Measurements from ENCODE around the gene B4GALT3.
"Not testable (repeated sequence)": the region's sequence is repeated elsewhere in the genome, so short reads cannot be mapped to it uniquely, and the experiment has no call there.

B4GALT3 gene

DNA sequence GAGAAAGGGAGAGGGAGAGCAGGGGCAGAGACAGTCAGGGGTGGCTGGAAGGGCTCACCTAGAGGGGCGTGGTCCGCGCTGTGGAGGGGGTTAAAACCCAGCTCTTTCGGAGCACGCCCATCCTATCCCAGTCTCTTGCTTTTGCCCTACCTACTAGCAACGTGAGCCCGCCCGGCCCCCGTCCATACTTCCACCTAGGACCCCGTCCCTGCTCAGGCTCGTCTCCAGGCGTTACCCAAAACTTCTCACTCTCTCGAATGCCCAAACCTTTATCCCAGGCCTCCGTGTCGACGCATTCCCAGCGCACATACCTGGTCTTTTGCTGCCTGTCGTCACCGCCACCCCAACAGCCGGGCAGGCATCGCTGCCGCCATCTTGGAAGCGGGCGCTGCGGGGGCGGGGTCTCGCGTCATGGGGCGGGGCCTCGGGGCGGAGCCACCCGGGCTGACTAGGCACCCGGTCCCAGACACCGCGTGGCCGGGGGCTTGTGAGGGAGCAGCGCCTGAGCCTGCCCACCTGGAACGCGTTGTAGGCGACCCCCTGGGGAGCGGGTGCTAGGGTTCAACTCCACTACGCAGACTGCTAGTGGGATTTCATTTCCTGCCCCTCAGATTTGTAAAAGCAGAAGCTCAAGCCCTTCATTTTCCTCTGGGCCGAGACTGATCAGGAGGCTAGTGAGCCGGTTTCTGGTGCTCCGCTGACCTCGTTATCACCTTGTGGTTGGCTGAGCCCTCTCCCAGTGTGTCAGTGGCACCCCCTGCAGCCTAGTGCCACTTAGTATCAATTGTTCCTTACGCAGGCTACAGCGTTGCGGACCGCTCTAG, at the start of gene B4GALT3:
Gene B4GALT3 (minus strand): TSS at position 396 of the 824 bp plus-strand sequence. CDS start 1,447 bp downstream, outside the sequence.
- peak; percentile 89 to 97 for DNase-seq (ENCODE audit: low read depth in 2 of 2, low spot score in 1 of 2)

DNA sequence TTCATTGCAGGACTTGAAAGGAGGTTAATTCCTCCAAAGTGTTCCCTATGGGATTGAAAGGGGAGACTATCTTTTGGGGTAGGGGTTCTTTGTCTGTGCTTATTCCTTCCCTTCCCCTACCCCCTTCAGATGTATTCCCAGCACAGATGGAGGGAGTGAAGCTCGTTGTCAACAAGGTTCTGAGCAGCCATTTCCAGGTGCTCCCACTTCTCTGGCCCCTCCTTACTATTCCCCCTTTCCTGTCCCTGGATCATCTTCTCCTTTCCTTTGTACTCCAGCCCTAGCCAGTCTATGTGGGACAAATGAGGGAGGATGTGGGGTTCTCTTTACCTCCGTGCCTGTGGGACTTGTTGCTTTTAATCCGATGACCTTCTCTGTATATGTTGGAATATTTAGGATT, 49.5 kb upstream of the B4GALT3 start:
- no peak for DNase-seq (ENCODE audit: low read depth in 2 of 2, low spot score in 1 of 2)

DNA sequence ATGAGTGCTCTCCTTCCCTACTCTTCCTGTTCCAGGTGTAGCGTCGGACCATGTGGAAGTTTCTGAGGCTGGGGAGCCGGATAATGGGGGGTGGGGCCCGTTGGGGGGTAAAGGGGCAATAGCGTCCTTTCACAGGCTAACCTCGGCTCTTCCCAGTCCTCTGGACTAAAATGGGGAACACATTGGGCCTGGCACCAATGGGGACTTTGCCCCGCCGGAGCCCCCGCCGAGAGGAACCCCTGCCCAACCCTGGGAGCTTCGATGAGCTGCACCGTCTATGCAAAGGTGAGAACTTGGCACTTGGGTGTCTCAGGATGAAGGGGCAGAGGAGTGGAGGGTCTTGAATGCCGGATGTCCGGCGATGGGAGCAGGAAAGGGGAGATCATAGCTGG, 49.0 kb upstream of the B4GALT3 start:
- DNase-seq (ENCODE audit: low read depth in 2 of 2, low spot score in 1 of 2), result no peak

DNA sequence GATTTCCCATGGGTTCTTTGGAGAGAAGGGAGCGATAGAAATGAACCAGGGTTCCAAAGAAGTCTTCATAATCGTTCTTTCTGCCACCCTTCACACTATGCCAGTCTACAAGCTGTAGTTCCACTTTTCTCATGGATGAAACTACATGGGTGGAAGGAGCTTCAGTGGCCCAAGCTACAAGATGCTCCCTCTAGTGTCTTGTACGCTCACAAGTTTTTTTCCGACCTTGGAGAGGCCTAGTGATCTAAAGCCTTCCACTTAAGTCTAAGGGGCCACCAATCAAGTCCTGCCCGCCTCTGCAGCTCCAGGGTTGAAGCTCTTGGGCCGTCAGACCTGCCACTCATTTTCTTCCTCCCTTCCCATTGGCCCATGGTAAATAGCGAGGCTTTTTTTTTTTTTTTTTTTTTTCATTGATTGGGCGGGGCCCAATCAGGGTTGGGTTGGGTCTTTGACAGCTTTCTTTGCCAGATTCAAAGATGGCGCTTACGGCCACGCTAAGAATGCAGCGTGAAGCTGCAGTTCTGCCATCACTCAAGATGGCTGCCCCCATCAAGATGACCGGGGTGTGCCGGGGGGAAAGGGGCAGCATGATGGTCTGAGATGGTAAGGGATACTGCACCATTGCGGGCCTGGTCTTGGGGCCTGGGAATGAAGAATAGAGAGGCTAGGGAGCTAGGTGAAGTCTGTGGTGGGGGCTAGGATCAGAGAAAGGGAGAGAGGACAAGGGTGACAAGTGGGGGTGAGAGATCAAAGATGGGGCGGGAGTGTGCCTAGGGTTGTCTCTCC, 48.4 kb upstream of the B4GALT3 start, which contains the start of gene TOMM40L:
Gene TOMM40L (plus strand): TSS at position 527 of the 786 bp plus-strand sequence. CDS start 430 bp downstream, outside the sequence.
- peak; percentile 71 to 86 for DNase-seq (ENCODE audit: low read depth in 2 of 2, low spot score in 1 of 2)

DNA sequence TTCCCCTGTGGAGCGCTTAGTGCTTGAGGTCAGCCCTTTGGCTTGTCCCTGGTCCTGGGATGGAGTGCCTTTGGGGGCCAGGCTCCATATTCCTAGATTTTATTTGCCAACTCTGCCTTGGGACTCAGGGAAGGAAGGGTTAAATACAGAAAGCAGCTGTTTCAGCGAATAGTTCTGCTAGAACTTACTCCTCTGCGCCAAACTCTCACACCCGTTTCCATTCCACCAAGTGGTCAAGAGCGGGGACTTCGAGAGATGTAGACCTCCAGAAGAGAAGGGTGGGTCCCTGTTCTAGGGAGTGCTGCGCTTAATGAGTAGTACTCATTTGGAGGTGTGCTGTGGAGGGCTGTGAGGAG, 47.8 kb upstream of the B4GALT3 start:
- DNase-seq (ENCODE audit: low read depth in 2 of 2, low spot score in 1 of 2), result no peak

DNA sequence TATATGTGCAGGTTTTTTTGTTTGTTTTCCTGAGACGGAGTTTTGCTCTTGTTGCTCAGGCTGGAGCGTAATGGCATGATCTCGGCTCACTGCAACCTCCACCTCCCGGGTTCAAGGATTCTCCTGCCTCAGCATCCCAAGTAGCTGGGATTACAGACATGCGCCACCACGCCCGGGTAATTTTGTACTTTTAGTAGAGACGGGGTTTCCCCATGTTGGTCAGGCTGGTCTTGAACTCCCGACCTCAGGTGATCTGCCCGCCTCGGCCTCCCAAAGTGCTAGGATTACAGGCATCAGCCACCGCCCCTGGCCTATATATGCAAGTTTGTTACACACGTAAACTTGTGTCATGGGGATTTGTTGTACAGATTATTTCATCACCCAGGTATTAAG, 47.4 kb upstream of the B4GALT3 start:
- not testable (repeated sequence) for DNase-seq (ENCODE audit: low read depth in 2 of 2, low spot score in 1 of 2)

DNA sequence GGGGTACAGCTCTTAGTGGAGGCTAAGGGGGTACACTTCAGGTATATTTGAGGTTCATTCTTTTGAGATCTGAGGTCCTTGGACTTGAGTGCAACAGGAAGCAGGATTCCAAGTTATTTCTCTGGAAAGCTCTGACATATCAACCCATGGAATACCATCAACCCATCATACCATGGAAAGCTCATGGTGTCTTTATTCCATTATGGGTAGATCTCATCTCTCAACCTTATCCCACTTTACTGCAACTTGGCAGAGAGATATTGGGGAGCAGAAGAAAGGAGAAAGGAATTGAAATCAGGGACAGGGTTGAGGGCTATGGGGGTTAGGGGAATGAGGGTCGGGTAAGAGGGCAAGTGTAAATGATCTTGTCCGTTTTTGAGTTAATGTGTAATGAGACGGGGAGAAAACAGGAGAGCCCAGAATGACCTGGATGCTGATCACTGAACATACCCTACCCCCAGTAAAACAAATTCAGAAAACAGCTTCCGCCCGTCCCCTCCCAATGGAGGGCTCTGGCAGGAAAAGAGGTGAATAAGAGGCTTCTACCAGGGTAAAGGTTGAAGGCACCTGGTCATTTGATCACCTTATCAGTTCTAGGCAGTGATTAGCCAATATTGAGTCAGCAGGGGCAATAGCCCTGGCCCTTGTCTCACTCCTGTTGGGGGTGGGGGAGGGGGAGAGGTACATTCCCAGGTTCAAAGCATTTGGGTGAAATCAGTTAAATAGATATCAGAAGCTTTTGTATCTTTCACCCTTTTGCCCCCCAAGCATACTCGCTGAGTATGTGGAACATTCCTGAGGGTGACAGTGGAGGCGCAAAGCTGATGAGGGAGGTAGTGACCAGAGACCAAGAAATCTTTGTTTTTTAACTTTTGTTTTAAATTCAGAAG, 46.7 kb upstream of the B4GALT3 start:
- DNase-seq (ENCODE audit: low read depth in 2 of 2, low spot score in 1 of 2), result no peak

DNA sequence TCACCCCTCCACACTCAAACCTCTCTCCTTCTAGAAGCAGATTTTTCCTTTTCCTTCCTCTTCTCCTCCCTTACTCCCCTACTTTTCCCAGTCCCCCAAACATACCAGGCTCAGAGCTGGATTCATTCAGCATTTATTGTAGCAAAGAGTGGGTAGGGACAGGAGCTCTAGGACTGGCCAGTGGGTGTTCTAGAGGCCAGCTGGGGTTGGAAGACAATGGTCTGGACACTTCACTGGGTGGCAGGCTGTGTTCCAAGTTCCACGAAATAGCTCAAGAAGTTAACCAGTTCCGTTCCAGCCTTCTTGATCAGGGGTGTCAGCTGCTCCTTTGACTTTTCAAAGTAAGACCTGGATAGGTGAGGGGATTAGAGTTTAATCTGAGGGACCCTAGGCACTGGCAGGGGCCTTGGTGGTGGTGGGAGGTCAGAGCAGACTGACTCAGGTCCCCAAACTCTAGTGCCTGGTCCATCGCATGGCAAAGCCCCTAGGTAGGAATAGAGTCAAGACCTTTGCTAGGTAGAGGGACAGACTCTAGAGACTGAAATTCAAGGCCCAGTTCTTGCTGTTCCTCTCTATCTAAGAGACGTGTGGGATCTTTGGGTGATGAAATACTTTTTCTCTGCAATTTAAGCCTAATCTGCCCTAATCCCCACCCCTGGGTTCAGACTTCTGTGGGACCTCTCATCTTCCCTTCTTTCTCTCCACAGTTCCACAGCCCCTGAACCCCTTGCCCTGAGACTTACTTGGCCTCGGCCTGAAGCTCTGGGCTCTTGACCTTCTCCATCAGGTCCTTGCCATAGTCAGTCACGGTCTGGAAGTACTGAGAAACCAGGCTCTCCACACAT, 45.1 kb upstream of the B4GALT3 start:
- DNase-seq (ENCODE audit: low read depth in 2 of 2, low spot score in 1 of 2), result no peak

DNA sequence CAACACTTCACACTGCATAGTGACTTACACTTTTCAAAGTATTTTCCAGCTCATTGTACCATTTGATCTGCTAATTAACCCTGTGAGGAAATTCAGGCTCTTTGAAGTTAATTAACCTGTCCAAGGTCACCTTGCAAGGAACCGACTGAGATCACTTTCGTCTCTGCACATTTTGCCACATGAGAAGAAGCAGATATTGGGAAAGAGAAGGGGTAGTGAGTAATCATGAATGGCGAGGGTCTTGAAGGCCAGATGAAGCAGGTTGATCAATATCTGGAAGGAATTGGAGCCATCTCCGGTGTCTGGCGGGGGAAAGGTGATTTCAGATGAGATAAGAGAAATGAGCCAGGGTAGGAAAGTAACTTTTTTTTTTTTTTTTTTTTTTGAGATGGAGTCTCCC, 42.7 kb upstream of the B4GALT3 start:
- no peak for DNase-seq (ENCODE audit: low read depth in 2 of 2, low spot score in 1 of 2)

DNA sequence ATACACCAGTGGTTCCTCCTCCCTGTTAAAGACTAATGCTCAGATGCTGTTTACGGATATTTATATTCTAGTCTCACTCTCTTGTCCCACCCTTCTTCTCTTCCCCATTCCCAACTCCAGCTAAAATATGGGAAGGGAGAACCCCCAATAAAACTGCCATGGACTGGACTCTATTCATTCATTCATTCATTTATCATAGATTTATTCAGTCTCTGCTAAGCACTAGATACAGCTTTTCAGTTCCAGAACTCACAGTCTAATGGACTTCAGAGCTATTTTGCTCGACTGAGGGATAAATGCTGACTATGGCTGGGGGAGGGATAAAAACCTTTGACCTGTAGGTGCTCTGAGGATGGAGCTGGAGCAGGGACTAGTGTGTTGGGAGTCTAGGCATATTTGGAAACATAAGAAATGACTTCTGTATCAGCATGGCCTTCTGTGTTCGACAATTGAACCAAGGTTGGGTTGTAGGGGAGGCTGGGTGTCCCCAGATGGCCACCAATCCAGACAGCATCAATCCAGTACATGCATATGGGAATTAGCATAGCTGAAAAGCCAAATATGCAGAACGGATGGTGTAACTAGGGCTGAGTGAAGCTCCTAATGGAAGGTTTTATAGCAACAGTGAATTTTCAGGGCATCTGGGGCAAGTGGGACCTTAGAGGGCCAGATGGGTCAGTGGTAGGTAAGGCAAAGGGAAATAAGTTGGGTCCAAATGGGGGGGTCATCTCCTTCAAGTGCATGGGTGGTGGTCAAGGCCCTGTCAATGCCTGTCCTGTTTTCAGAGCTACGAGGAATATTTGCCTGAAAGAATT, 42.0 kb upstream of the B4GALT3 start:
- DNase-seq (ENCODE audit: low read depth in 2 of 2, low spot score in 1 of 2), result no peak

DNA sequence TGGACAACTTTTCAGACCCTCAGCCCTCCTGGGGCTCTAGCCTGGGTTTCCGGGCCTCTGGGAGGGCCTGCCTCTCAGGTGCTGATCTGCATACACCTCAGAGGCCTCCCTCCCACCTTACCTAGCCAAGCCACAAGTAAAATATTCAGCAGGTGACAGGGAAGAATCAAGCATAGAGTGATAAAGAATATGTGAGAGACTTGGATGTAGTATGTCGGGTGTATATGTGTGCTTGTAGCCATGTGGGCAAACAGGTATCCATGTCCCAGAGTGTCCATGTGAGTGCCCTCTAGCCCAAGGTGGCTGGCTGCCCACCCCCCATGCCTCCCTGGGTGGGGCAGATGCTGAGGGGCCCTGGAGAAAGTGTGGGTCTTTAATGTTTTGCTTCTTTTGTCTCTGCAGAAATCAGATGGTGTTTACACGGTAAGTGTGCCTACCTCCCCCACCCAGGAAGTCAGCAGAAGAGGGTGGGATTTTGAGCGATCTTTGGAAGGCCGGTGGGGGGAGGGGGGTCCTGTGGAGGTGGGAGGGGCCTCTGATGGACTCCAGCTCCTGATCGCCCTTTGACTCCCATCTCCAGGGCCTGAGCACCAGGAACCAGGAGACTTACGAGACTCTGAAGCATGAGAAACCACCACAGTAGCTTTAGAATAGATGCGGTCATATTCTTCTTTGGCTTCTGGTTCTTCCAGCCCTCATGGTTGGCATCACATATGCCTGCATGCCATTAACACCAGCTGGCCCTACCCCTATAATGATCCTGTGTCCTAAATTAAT, 41.2 kb upstream of the B4GALT3 start:
- DNase-seq (ENCODE audit: low read depth in 2 of 2, low spot score in 1 of 2), result no peak

DNA sequence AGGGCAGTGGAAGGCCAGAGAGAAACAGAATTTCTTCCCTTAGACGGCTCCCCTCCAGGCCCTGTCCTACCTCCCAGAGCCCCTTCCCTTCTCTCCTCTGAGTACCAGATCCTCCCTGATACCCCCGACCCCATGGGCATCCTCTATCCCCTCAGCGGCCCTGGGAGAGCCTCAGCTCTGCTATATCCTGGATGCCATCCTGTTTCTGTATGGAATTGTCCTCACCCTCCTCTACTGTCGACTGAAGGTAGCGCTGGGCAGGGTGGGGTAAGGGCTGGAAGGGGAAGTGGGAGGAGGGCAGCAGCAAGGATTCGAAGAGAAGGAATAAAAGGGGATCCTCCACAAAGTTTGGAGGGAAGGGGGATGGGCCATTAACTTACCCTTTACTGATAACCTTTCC, 40.5 kb upstream of the B4GALT3 start:
- no peak for DNase-seq (ENCODE audit: low read depth in 2 of 2, low spot score in 1 of 2)

DNA sequence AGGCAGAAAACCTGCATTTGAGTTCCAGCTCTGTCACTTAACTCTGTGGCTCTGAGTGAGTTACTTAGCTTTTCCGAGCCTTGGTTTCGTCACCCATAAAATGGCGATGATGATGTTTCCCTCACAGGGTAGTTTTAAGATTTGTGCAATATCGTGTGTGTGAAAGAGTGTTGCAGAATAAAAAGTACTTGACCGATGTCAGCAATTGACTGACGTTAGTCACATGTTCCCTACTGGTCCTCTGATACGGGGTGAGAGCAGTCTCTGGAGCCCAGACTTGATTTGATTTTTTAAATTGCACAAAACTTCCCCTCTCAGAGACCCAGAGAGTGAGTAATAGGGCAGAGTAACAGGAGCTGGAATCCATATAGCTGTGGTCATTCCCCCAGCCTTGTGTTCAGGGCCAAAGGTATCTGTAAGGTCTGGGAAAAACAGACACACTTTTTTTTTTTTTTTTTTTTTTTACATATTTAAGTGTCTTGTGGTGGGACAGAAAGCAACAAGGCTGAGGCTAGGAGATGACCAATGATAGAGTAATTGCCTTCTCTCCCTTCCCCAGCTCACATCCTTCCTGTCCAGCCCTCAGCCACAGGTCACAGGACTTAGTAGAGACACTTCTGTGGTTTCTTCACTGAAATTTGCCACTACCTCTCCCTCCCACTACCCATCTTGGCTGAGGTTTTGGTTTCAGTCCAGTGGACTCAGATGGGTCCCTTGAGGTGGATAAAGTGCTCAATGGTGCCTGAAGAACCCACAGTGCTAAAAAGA, 39.8 kb upstream of the B4GALT3 start:
- no peak for DNase-seq (ENCODE audit: low read depth in 2 of 2, low spot score in 1 of 2)

DNA sequence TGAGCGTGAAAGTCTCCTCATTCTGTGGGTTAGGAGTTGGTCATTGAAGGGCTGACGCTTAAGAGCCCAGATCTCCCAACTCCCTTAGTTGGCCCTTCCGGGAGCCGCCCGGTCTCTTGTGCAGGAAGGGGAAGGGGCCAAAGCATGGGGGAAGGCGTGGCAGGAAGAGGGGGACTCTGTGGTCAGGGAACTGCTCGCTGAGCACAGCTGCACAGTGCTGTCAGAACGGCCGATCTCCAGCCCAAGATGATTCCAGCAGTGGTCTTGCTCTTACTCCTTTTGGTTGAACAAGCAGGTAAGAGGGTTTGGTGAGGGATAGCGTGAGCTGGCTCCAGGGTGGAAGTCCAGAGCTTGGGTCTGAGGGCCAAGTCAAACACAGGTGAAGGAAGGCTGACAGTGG, 37.8 kb upstream of the B4GALT3 start, which contains the start of gene FCER1G:
Gene FCER1G (plus strand): TSS at position 220 of the 400 bp plus-strand sequence. CDS start 27 bp downstream, at position 247.
- no peak for DNase-seq (ENCODE audit: low read depth in 2 of 2, low spot score in 1 of 2)

DNA sequence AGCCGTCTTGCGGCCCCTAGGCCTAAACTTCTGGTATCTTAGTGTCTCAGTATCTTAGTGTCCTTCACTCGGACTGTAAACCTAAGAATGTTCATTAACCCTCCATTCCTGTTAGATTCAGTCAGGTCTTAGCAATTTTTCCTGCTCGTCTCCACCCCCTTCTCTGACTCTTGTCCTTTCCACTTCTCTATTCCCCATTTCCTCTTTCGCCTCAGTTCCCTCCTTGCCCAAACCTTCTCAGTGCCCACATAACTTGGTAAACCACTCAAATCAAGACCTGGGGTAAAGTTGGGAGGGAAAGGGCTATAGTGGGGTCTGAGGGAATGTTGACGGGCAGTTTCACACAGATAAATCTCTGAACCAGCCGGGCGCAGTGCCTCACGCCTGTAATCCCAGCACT, 37.1 kb upstream of the B4GALT3 start:
- no peak for DNase-seq (ENCODE audit: low read depth in 2 of 2, low spot score in 1 of 2)

DNA sequence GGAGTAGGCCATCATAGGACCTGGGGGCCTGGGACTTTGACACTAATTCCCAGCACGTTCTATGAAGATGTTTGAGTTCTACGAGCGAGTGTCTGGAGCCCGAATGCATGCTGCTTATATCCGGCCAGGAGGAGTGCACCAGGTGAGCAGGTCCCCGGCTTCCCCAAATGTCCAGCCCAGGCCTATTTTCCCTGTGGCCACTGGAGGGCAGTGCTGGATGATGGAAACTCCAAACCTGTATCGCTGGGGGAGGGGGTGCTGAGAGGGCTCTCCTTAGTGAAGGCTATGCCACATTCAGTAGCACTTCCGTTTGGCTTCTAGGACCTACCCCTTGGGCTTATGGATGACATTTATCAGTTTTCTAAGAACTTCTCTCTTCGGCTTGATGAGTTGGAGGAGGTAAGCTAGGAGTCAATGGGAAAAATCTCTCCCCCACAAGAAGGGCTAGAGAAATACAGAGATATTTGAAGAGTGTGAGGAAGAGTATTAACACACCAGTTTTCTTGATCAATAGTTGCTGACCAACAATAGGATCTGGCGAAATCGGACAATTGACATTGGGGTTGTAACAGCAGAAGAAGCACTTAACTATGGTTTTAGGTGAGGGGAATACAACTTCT, 32.6 kb upstream of the B4GALT3 start:
- DNase-seq (ENCODE audit: low read depth in 2 of 2, low spot score in 1 of 2), result no peak

DNA sequence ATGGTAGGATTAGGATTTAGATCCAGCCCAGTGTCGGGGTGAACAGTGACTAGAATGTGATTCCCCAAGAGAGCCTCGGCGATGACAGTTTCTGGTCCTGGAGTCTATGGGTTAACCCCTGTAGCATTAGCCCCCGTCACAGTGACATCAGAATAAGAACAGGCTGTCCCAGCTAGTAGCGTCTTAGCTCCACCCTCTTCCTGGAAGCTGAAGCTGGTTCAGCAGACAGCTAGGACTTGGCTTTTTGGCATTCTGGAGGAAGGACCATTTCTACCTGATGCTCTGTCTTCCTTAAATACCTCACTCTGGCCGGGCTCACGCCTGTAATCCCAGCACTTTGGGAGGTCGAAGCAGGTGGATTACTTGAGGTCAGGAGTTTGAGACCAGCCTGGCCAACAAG, 29.9 kb upstream of the B4GALT3 start:
- no peak for DNase-seq (ENCODE audit: low read depth in 2 of 2, low spot score in 1 of 2)

Measured in stimulated activated CD8-positive, alpha-beta memory T cell treated with anti-CD3 and anti-CD28 coated beads, Interleukin-4, amount 100 ng/mL, for 4 hours (primary cell).